Aorta (tissue), 5 donors: Measurements from ENCODE around the gene GUCY2F. TPM values are rescaled to one million over a fixed set of nuclear protein-coding genes. Genes with fewer than 3 reads are reported as not detected.

Experiments used
- ATAC-seq: fragments of 200-7000 bp; cut with Tn5 transposase; one replicate; pipeline ENCODE4 v1.9.1; 2022; ENCODE audit warnings: moderate library complexity; ENCODE audit not compliant: low FRiP score
- DNase-seq, 2 donors: peaks; one replicate each; pipeline ENCODE4 v3.0.0-alpha.2; 2020
- H3K27ac ChIP-seq, 2 donors: one replicate each; pipeline ENCODE4 v1.5.1; 2013; ENCODE audit warnings: low read length in 2 of 2, mild to moderate bottlenecking in 2 of 2, moderate library complexity in 2 of 2, control low read depth in 1 of 2, inconsistent platforms in 1 of 2, low read depth in 1 of 2
- H3K27me3 ChIP-seq, 2 donors: one replicate each; pipeline ENCODE4 v1.6.1; 2013; ENCODE audit warnings: control low read depth in 1 of 2, low read length in 1 of 2, mild to moderate bottlenecking in 1 of 2, moderate library complexity in 1 of 2; ENCODE audit not compliant: insufficient read depth in 2 of 2, control insufficient read depth in 1 of 2
- H3K36me3 ChIP-seq, 2 donors: one replicate each; pipeline ENCODE4 v1.6.1; 2013; ENCODE audit warnings: control low read depth in 1 of 2, low read length in 1 of 2, mild to moderate bottlenecking in 1 of 2; ENCODE audit not compliant: insufficient read depth in 2 of 2, control insufficient read depth in 1 of 2
- H3K4me1 ChIP-seq, 2 donors: one replicate each; pipeline ENCODE4 v1.6.1; 2013; ENCODE audit warnings: low read length in 2 of 2, control low read depth in 1 of 2, mild to moderate bottlenecking in 1 of 2, moderate library complexity in 1 of 2; ENCODE audit not compliant: insufficient read depth in 2 of 2, control insufficient read depth in 1 of 2
- H3K4me3 ChIP-seq, 2 donors: one replicate each; pipeline ENCODE4 v1.5.1; 2013; ENCODE audit warnings: low read length in 2 of 2, control low read depth in 1 of 2, mild to moderate bottlenecking in 1 of 2
- H3K9me3 ChIP-seq: one replicate; pipeline ENCODE4 v1.6.1; 2013; ENCODE audit warnings: mild to moderate bottlenecking, low read length; ENCODE audit not compliant: control insufficient read depth
- WGBS, 2 donors: extraction: QIAGEN DNeasy Blood & Tissue Kit; methylation state at CpG; one replicate each; pipeline ENCODE4 v1.1.7; 2013; 5-methylcytosine and 5-hydroxymethylcytosine counted together
- intact Hi-C, 2 donors: fragments of 100-400 bp; cut with DNase I; formaldehyde crosslinking; loops; one replicate each; pipeline versions ENCODE4 v1.14.2 to v1.15.0; 2022
- polyA plus RNA-seq, 2 donors: library from polyadenylated mRNA; stranded (reverse); fragments of 200-250 nt; gene quantifications; one replicate each; pipeline ENCODE4 v1.2.3, GENCODE V29; 2013
- total RNA-seq, 2 donors: library from RNA; stranded (reverse); fragmentation: NEBNext Ultra II Directional; extraction: Animal tissue kit (Norgen Biotek cat#: 25700); gene quantifications; one replicate each; pipeline ENCODE4 v1.2.1, GENCODE V29; 2021
- donor health status: healthy with polysubstance abuse.
- donor health status: Bipolar disorder and iron deficiency.
- donor health status: DM: no; HTN: no; CAD: no.
- donor health status: DM: no; HTN: no; CAD: no.
- donor health status: DM: yes; HTN: yes; CAD: no.

Gene GUCY2F
- total and polyA plus RNA-seq, 4 donors, result 0.09 TPM; not detected in 3

DNA sequence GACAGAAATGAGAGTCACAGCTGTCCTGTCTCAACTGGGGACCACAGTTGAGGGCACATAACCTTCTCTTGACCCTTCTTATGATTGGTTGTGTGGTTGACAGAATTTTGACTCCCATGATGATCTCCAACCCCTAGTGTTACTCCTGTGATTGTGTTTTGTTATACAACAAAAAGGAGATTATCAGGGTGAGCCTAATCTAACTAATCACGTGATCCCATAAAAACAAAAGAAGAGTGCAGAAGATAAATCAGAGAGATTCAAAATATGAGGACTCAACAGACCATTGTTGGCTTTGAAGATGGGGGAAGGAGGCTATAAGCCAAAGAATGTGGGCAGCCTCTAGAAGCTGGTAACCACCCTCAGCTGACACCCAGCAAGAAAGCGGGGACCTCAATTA is 72.7 kb downstream of the GUCY2F start:
- DNase-seq, result no peak
- no peak for ATAC-seq
- no peaks in the 10 kb centered on the region for H3K36me3 ChIP-seq
- no peak overlapping the region for H3K27ac ChIP-seq
- H3K27me3 ChIP-seq, result no peaks in the 10 kb centered on the region
- intact Hi-C loops, result no loop called here
- H3K4me3 ChIP-seq, result no peak overlapping the region
- H3K9me3 ChIP-seq, result no peaks in the 10 kb centered on the region
- H3K4me1 ChIP-seq, result no peaks in the 10 kb centered on the region
- 78 to 95% methylated on average over 2 of the region's 2 CpGs for WGBS, 2 donors

DNA sequence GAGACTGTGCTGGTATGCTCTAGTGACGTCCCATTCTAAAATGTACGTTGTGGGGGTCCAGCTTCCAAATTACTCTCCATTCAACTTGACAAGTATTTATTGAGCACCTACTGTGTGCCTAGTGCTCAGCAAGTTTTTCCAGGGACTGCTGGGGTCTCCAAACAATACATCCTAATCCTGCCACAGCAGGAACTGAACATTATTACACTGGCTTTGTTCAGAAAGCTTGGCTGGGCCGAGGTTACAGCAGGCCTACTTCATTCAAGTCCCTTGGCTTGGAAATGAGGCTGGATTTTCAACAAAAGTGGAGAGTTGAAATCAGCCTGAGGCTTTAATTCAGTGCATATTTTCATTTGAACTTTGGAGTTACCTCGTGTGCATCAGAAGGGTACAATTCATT is 78.0 kb downstream of the GUCY2F start:
- no peaks in the 10 kb centered on the region for H3K9me3 ChIP-seq
- no peak for DNase-seq
- no peak overlapping the region for H3K4me3 ChIP-seq
- no peak for ATAC-seq
- H3K4me1 ChIP-seq, result no peaks in the 10 kb centered on the region
- H3K27ac ChIP-seq, result no peak overlapping the region
- intact Hi-C loops, result no loop called here
- 54 to 72% methylated on average over 4 of the region's 4 CpGs for WGBS, 2 donors
- H3K36me3 ChIP-seq, result no peaks in the 10 kb centered on the region
- no peaks in the 10 kb centered on the region for H3K27me3 ChIP-seq

DNA sequence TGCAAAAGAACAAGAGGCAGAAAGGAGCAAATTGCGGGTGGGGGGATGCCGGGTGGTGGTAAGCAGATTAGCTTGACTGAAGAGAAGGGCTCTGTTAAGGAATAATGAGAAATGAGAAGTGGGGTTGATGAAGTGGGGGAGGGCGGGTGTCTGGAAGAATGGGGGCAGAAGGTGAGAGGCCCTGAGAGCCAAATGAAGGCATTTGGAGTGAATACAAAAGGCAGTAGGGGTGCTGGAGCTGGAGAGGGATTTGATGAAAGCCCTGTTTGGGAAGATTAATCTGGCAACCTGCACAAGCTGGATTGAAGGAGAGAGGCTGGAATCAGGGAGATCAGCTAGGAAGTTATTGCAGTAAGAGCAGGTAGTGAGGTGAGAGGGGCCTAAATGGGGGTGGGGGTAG is 82.1 kb downstream of the GUCY2F start:
- H3K4me3 ChIP-seq, result no peak overlapping the region
- no peak overlapping the region for H3K27ac ChIP-seq
- H3K4me1 ChIP-seq, result no peaks in the 10 kb centered on the region
- intact Hi-C loops, result loop anchor here in 1 of 2 donors (10.0 kb wide), 1 partner anchor 55 kb away; no protein-coding TSS in a partner anchor
- H3K27me3 ChIP-seq, result no peaks in the 10 kb centered on the region
- no peaks in the 10 kb centered on the region for H3K36me3 ChIP-seq
- DNase-seq (no peak), ATAC-seq (no peak)
- WGBS, 2 donors, result 78 to 95% methylated on average over 3 of the region's 3 CpGs
- H3K9me3 ChIP-seq, result no peaks in the 10 kb centered on the region

DNA sequence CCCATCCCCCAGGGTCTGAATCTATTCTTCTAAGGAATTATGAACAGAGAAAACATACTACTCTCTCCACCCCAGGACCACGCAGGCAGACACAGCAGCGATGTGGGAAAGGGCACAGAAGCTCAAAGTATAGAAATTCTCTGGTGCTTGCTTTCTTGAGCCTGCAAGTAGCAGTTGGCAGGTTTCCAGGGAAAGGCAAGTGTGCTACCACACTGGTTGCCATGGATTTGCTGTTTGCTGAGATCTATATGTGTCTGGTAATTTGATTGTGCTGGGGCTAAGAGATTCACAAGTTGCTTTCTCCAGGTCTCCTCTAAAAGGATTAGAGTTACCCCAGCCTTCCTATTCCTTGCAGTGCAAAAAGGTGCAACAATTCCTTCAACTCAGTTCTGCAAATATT is 83.1 kb downstream of the GUCY2F start:
- intact Hi-C loops, result loop anchor here in 1 of 2 donors (10.0 kb wide), 1 partner anchor 56 kb away; no protein-coding TSS in a partner anchor
- 70 to 86% methylated on average over 2 of the region's 2 CpGs for WGBS, 2 donors
- no peaks in the 10 kb centered on the region for H3K36me3 ChIP-seq
- H3K4me3 ChIP-seq, result no peak overlapping the region
- ATAC-seq, result no peak
- H3K27ac ChIP-seq, result no peak overlapping the region
- no peak for DNase-seq
- H3K27me3 ChIP-seq, result no peaks in the 10 kb centered on the region
- no peaks in the 10 kb centered on the region for H3K4me1 ChIP-seq
- H3K9me3 ChIP-seq, result no peaks in the 10 kb centered on the region

DNA sequence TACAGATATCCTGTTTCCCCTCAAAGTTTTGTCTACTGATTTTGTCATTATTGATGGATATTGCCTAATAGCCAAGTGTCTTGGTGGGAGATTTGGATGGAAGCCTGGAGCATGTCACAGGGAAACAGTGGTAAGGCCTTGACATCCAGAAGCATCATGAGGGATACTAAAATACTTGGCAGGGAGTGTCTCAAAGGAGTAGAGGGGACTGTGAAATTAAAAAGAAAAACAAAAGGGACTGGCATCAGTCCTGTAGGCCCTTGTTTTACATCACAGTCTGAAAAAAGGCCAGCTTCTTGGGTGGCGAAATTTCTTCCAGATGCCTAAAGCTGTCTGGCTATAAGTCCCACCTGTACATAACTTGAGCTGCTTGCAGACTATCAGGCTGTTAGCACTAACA is 83.8 kb downstream of the GUCY2F start:
- intact Hi-C loops, result loop anchor here in 1 of 2 donors (10.0 kb wide), 1 partner anchor 57 kb away; no protein-coding TSS in a partner anchor
- 73 to 96% methylated on average over 1 of the region's 1 CpG for WGBS, 2 donors

DNA sequence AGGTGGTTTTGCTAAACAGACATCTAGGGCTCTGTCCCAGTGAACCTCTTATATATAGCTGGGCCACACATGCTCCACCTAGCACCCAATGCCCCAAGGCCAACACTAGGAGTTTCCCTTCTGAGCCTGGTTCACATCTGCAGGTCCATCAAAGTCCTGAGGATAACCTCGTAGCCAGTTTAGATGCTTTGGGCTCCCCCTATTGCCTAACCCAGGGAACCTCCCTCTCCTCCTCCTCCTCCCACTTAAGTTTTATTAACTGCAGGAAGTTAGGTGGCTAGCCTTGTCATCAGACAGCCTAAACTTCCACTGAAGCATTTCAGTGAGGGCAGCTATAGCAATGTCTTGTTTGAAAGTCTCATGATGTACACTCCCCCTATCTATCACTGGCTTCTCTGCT is 88.0 kb downstream of the GUCY2F start:
- whole genome bisulfite sequencing, 2 donors, result 29 to 41% methylated on average over 1 of the region's 1 CpG
- intact Hi-C loops, result loop anchor here in 1 of 2 donors (10.0 kb wide), 1 partner anchor 61 kb away; no protein-coding TSS in a partner anchor
- Histone ChIP-seq H3K27ac (no peak overlapping the region), H3K27me3 (no peaks in the 10 kb centered on the region), H3K9me3 (no peaks in the 10 kb centered on the region), H3K4me3 (no peak overlapping the region), H3K36me3 (no peaks in the 10 kb centered on the region), H3K4me1 (no peaks in the 10 kb centered on the region)
- ATAC-seq (no peak), DNase-seq (no peak)

More for the DNA sequence above, 83.8 kb downstream of the GUCY2F start:
- Histone ChIP-seq H3K9me3 (no peaks in the 10 kb centered on the region), H3K4me3 (no peak overlapping the region), H3K4me1 (no peaks in the 10 kb centered on the region), H3K36me3 (no peaks in the 10 kb centered on the region), H3K27me3 (no peaks in the 10 kb centered on the region), H3K27ac (no peak overlapping the region)
- no peak for ATAC-seq
- no peak for DNase-seq

DNA sequence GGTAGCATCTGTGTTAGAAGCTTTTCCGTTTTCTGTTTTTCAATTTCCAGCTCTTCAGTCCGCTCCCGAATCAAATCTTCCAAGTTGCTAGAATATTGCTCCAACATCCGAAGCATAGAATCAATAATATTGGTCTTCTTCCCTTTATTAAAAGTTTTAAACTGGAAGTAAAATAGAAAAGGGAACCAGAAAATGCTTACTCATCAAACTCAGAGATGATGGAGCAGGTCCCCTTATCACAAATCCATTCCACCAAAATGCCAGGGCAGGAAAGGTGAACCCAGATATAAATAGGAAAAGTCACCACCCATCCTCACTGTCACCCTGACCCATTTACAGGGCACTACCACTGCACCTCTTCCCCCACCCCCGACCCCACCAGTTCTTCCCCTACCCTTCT is 89.0 kb downstream of the GUCY2F start:
- DNase-seq (no peak), ATAC-seq (no peak)
- Histone ChIP-seq H3K27me3 (no peaks in the 10 kb centered on the region), H3K27ac (no peak overlapping the region), H3K9me3 (no peaks in the 10 kb centered on the region), H3K4me1 (no peaks in the 10 kb centered on the region), H3K36me3 (no peaks in the 10 kb centered on the region), H3K4me3 (no peak overlapping the region)
- intact Hi-C loops, result loop anchor here in 1 of 2 donors (10.0 kb wide), 1 partner anchor 62 kb away; no protein-coding TSS in a partner anchor
- WGBS, 2 donors, result 84 to 96% methylated on average over 5 of the region's 5 CpGs

DNA sequence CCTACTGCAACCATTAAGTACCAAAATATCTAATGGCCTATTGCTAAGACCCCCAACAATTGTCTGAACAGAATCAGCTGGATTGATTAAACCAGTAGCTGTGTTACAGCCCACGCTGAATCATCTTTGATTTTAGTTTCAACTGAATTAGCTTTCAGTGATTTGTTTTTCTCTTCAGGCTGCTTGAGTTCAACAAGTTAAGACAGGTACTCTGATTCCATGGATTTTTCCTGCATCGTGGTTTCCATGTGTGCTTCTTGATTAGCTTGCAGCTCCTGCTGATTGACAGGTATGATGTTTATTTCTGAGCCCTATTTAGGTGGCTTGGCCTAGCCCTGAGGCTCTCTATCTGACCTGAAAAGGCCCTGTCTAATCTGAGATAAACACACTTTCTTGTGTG is 91.3 kb downstream of the GUCY2F start:
- no peak for DNase-seq
- H3K4me1 ChIP-seq, result no peaks in the 10 kb centered on the region
- H3K27me3 ChIP-seq, result no peaks in the 10 kb centered on the region
- no peak overlapping the region for H3K4me3 ChIP-seq
- no peaks in the 10 kb centered on the region for H3K9me3 ChIP-seq
- H3K27ac ChIP-seq, result no peak overlapping the region
- no peaks in the 10 kb centered on the region for H3K36me3 ChIP-seq
- WGBS, 2 donors, result 72 to 91% methylated on average over 2 of the region's 2 CpGs
- intact Hi-C loops, result loop anchor here in 1 of 2 donors (10.0 kb wide), 1 partner anchor 64 kb away; no protein-coding TSS in a partner anchor
- no peak for ATAC-seq

DNA sequence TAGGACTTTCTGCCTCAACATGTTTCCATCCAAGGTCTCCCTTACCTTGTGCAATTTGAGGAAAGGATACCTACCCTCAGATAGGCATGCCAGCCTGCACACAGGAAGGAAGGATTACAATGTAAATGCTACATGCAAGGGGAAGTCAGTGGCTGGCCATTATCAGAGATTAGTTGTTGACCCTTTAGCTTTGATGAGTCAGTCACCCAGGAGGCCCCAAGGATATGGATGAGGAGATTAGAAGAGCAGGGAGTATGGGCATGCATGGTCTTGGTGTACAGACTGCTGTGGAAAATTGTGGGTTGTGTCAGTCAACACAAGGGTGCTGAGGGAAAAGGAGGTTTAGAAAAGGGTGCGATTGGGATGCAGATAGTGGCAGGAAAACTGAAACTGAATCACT is 92.0 kb downstream of the GUCY2F start:
- intact Hi-C loops, result loop anchor here (10.0 kb wide), 2 partner anchors 65 to 695 kb away; no protein-coding TSS in a partner anchor
- ATAC-seq (no peak), DNase-seq (no peak)
- Histone ChIP-seq H3K27ac (no peak overlapping the region), H3K9me3 (no peaks in the 10 kb centered on the region), H3K36me3 (no peaks in the 10 kb centered on the region), H3K4me1 (no peaks in the 10 kb centered on the region), H3K4me3 (no peak overlapping the region), H3K27me3 (no peaks in the 10 kb centered on the region)
- 80 to 92% methylated on average over 1 of the region's 1 CpG for WGBS, 2 donors
